ENCODE data around the gene TNFRSF14.
A peak's percentile ranks its signal among the peaks of the same experiment; 100 is the strongest.
"Not testable (repeated sequence)": the region's sequence is repeated elsewhere in the genome, so short reads cannot be mapped to it uniquely, and the experiment has no call there.

Gene TNFRSF14

DNA sequence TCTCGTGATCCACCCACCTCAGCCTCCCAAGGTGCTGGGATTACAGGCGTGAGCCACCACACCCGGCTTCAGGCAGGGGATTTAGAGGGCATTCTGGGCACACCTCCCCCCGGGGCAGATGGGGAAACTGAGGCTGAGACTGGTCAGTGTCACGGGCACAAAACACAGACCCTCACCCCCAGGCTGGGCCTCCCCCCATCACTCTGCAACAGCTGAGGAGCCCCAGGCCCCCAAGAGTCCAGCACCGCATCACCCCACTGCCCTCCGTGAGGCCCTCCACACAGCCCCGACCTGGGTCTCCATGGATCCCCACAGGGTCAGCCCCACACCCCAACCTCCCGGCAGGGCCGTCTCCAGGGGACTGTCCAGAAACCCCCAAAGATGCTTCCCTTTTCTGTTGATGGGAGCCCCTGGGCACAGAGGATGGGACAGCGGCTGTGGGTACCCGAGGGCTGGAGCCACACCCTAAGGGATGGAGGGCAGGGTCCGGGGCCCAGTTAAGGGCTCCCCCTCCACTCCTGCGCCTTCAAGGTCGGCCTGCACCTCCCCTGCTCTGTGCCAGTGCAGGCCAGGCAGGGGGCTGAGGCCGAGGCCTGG is 11.0 kb downstream of the TNFRSF14 start:
- Histone ChIP-seq H3K4me3 (ENCODE audit: low read depth in 1 of 2, low read length in 2 of 2) (no peak overlapping the region), H3K27me3 (ENCODE audit: control insufficient read depth in 1 of 2, insufficient read depth in 2 of 2, low read length in 2 of 2) (no peaks in the 10 kb centered on the region), H3K9me3 (ENCODE audit: control insufficient read depth in 1 of 2, low read length in 2 of 2) (no peaks in the 10 kb centered on the region), H3K27ac (ENCODE audit: low read depth, low read length) (no peak overlapping the region), H3K9ac (ENCODE audit: low read depth in 1 of 2, low read length in 2 of 2) (no peak overlapping the region), H3K4me1 (ENCODE audit: control insufficient read depth in 1 of 2, insufficient read depth in 2 of 2, low read length in 2 of 2) (peaks cover 8 to 10% of the 10 kb centered on the region in 2 donors), H3K36me3 (ENCODE audit: control insufficient read depth in 1 of 2, insufficient read depth in 2 of 2, low read length in 2 of 2) (peaks cover 7 to 10% of the 10 kb centered on the region in 2 donors)

DNA sequence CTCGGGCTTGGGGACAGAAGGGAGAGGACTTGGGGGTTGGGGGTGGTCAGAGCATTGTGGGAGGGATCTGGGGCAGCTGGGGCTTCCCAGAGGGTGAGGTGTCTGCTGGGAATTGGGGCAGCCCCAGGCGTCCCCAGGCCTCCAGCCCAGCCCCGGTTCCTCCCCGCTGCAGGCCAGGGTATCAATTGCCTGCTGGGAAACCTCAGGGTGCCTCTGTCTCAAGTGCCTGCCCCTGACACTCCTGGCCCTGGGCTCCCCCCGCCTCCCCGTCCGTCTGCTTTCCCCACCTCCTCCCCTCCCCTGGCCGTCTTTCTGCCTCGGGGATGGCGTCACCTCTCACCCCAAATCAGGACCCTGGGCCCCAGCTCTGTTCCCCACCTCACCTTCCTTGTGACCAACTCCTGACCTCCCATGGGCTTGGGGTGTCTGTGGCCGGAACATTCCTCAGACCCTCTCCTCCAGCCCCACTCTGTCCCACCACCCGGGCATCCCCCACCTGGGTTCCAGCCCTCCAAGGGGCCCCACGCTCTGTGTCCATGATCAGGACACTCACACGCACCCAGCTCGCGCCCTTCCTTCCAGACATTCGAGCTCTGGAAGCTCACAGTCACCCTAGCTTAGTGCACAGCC is 12.1 kb downstream of the TNFRSF14 start:
- H3K9ac ChIP-seq (ENCODE audit: low read depth in 1 of 2, low read length in 2 of 2); H3K4me1 ChIP-seq (ENCODE audit: control insufficient read depth in 1 of 2, insufficient read depth in 2 of 2, low read length in 2 of 2); H3K9me3 ChIP-seq (ENCODE audit: control insufficient read depth in 1 of 2, low read length in 2 of 2); H3K27me3 ChIP-seq (ENCODE audit: control insufficient read depth in 1 of 2, insufficient read depth in 2 of 2, low read length in 2 of 2); H3K27ac ChIP-seq (ENCODE audit: low read depth, low read length); H3K4me3 ChIP-seq (ENCODE audit: low read depth in 1 of 2, low read length in 2 of 2); H3K36me3 ChIP-seq (ENCODE audit: control insufficient read depth in 1 of 2, insufficient read depth in 2 of 2, low read length in 2 of 2): not testable (repeated sequence)

DNA sequence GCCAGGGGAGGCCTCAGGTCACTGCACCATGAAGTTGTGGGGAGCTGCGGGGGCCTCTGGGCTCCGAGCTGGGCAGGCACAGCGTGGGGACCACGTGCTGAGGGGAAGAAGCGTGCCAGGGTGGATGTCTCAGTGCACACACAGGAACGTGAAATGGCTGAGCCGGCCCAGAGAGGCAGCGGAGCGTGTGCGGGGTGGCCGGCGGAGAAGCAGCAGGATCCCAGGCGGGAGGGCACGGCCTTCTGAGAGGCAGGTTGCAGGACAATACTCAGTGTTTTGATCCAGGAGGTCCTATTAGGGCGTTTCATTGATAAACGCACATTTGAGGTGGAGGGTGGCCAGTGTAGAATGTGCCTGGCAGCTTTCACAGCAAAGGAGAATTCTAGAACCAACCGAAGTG is 12.9 kb downstream of the TNFRSF14 start:
- no peaks in the 10 kb centered on the region for H3K36me3 ChIP-seq (ENCODE audit: control insufficient read depth in 1 of 2, insufficient read depth in 2 of 2, low read length in 2 of 2)
- peaks cover 7 to 9% of the 10 kb centered on the region in 2 donors for H3K9me3 ChIP-seq (ENCODE audit: control insufficient read depth in 1 of 2, low read length in 2 of 2)
- no peak overlapping the region for H3K4me3 ChIP-seq (ENCODE audit: low read depth in 1 of 2, low read length in 2 of 2)
- H3K27ac ChIP-seq (ENCODE audit: low read depth, low read length): no peak overlapping the region
- H3K27me3 ChIP-seq (ENCODE audit: control insufficient read depth in 1 of 2, insufficient read depth in 2 of 2, low read length in 2 of 2): no peaks in the 10 kb centered on the region
- peaks cover 8 to 10% of the 10 kb centered on the region in 2 donors for H3K4me1 ChIP-seq (ENCODE audit: control insufficient read depth in 1 of 2, insufficient read depth in 2 of 2, low read length in 2 of 2)
- H3K9ac ChIP-seq (ENCODE audit: low read depth in 1 of 2, low read length in 2 of 2): no peak overlapping the region

DNA sequence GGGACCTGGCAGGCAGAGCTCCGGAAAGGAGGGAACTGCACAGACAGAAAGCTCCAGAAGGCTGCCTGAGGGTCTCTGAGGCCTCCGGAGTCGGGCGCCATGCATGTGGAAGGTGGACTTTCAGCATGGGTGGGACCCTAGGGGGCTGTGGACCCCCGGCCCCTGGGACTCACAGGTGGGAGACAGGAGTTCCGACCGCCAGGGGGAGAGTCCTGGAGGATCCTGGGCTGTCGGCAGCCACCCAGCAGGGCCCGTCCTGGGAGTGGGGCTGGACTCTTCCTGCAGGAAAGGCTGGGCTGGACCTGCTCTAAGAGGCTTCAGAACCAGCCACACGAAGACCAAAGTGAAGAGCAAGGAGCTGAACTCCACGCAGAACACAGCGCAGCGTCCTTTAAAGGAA is 13.5 kb downstream of the TNFRSF14 start:
- not testable (repeated sequence) for H3K9ac ChIP-seq (ENCODE audit: low read depth in 1 of 2, low read length in 2 of 2); H3K9me3 ChIP-seq (ENCODE audit: control insufficient read depth in 1 of 2, low read length in 2 of 2); H3K4me1 ChIP-seq (ENCODE audit: control insufficient read depth in 1 of 2, insufficient read depth in 2 of 2, low read length in 2 of 2); H3K27ac ChIP-seq (ENCODE audit: low read depth, low read length); H3K27me3 ChIP-seq (ENCODE audit: control insufficient read depth in 1 of 2, insufficient read depth in 2 of 2, low read length in 2 of 2); H3K36me3 ChIP-seq (ENCODE audit: control insufficient read depth in 1 of 2, insufficient read depth in 2 of 2, low read length in 2 of 2); H3K4me3 ChIP-seq (ENCODE audit: low read depth in 1 of 2, low read length in 2 of 2)

DNA sequence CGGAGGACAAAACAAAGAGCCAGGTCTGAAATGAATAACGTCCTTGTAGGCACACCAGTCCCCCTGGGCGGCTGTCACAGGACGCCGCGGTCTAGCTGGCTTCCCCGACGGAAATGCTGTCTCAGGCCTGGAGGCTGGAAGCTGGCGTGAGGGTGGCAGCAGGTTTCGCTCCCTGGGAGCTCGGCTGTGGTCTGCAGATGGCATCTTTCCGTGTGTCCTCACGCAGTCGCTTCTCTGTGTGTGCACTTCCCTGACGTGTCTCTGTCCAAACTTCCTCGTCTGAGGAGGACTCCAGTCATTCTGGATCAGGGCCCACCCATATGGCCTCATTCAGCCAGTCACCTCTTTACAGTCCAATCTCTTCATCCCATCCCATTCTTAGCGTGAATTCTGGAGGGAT is 14.2 kb downstream of the TNFRSF14 start:
- Histone ChIP-seq H3K9me3 (ENCODE audit: control insufficient read depth in 1 of 2, low read length in 2 of 2) (peaks cover 7 to 9% of the 10 kb centered on the region in 2 donors), H3K36me3 (ENCODE audit: control insufficient read depth in 1 of 2, insufficient read depth in 2 of 2, low read length in 2 of 2) (no peaks in the 10 kb centered on the region), H3K4me3 (ENCODE audit: low read depth in 1 of 2, low read length in 2 of 2) (no peak overlapping the region), H3K9ac (ENCODE audit: low read depth in 1 of 2, low read length in 2 of 2) (no peak overlapping the region), H3K27ac (ENCODE audit: low read depth, low read length) (no peak overlapping the region), H3K27me3 (ENCODE audit: control insufficient read depth in 1 of 2, insufficient read depth in 2 of 2, low read length in 2 of 2) (no peaks in the 10 kb centered on the region), H3K4me1 (ENCODE audit: control insufficient read depth in 1 of 2, insufficient read depth in 2 of 2, low read length in 2 of 2) (peaks cover 3 to 5% of the 10 kb centered on the region in 2 donors)

DNA sequence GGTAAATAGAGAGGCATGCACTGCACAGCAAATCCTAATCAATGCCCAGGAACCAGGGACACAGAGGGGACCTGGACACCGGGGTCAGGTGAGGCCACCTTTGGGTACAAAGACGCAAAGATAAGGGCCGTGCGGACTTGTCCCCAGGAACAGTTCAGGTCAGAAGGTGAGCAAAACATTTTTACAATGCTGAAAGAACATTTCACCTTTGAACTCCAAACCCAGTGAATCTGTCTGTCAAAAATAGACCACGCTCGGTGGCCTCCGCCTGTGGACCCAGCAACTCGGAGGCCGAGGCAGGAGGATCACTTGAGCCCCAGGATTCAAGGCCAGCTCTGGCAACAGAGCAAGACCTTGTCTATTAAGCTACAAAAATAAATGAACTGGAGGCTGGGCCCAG is 15.2 kb downstream of the TNFRSF14 start:
- H3K9me3 ChIP-seq (ENCODE audit: control insufficient read depth in 1 of 2, low read length in 2 of 2): peaks cover 7 to 9% of the 10 kb centered on the region in 2 donors
- H3K36me3 ChIP-seq (ENCODE audit: control insufficient read depth in 1 of 2, insufficient read depth in 2 of 2, low read length in 2 of 2): no peaks in the 10 kb centered on the region
- no peak overlapping the region for H3K4me3 ChIP-seq (ENCODE audit: low read depth in 1 of 2, low read length in 2 of 2)
- H3K27me3 ChIP-seq (ENCODE audit: control insufficient read depth in 1 of 2, insufficient read depth in 2 of 2, low read length in 2 of 2): no peaks in the 10 kb centered on the region
- no peak overlapping the region for H3K9ac ChIP-seq (ENCODE audit: low read depth in 1 of 2, low read length in 2 of 2)
- H3K4me1 ChIP-seq (ENCODE audit: control insufficient read depth in 1 of 2, insufficient read depth in 2 of 2, low read length in 2 of 2): peaks cover 11 to 13% of the 10 kb centered on the region in 2 donors
- H3K27ac ChIP-seq (ENCODE audit: low read depth, low read length): no peak overlapping the region

DNA sequence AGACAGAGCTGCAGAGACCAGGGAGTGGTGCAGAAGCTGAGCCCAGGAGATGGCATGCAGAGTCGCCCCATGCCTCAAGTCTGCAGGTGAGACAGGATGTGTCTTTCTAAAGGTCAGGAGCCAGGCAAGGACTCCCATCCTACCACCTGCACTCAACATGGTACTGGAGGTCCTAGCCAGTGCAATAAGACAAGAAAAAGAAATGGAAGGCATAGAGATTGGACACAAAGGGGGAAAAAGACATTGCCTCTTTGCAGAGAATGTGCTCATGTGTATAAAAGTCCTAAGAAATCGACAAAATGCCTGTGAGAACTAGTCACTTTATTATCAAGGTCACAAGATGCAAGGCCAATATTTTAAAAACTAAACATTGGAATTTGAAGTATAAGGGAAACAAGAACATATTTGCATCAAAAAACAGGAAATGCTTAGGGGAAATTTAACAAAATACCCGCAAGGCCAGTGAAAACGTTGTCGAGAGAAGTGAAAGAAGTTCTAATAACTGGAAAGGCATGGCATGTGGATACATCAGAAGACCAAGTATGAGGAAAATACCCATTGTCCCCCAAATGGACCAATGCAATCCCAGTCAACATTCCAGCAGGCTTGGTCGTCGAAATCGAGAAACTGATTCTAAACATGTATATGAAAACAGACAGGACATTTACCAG is 17.2 kb downstream of the TNFRSF14 start:
- H3K27ac ChIP-seq (ENCODE audit: low read depth, low read length): no peak overlapping the region
- H3K27me3 ChIP-seq (ENCODE audit: control insufficient read depth in 1 of 2, insufficient read depth in 2 of 2, low read length in 2 of 2): no peaks in the 10 kb centered on the region
- peaks cover 22 to 29% of the 10 kb centered on the region in 2 donors for H3K4me1 ChIP-seq (ENCODE audit: control insufficient read depth in 1 of 2, insufficient read depth in 2 of 2, low read length in 2 of 2)
- H3K36me3 ChIP-seq (ENCODE audit: control insufficient read depth in 1 of 2, insufficient read depth in 2 of 2, low read length in 2 of 2): no peaks in the 10 kb centered on the region
- no peak overlapping the region for H3K9ac ChIP-seq (ENCODE audit: low read depth in 1 of 2, low read length in 2 of 2)
- peaks cover 7 to 9% of the 10 kb centered on the region in 2 donors for H3K9me3 ChIP-seq (ENCODE audit: control insufficient read depth in 1 of 2, low read length in 2 of 2)
- H3K4me3 ChIP-seq (ENCODE audit: low read depth in 1 of 2, low read length in 2 of 2): no peak overlapping the region

DNA sequence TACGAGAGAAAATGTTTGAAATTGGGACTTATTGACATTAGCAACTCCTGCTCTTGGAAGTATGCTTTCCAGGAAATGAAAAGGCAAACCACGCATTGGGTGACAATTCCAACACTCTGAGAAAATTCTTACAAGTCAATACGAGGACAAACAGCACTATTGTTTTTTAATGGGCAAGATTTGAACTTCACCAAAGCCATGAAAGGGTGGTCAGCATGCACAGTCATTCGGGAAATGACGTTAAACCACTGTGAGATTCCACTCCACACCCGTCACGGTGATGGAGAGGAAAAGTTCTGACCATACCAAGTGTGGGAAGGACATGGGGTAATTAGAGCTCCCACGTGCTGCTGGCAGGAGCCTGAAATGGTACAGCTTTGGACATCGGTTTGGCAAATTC is 18.2 kb downstream of the TNFRSF14 start:
- H3K27ac ChIP-seq (ENCODE audit: low read depth, low read length): no peak overlapping the region
- peaks cover 7 to 9% of the 10 kb centered on the region in 2 donors for H3K9me3 ChIP-seq (ENCODE audit: control insufficient read depth in 1 of 2, low read length in 2 of 2)
- no peak overlapping the region for H3K9ac ChIP-seq (ENCODE audit: low read depth in 1 of 2, low read length in 2 of 2)
- no peaks in the 10 kb centered on the region for H3K36me3 ChIP-seq (ENCODE audit: control insufficient read depth in 1 of 2, insufficient read depth in 2 of 2, low read length in 2 of 2)
- peaks cover 28 to 35% of the 10 kb centered on the region in 2 donors for H3K4me1 ChIP-seq (ENCODE audit: control insufficient read depth in 1 of 2, insufficient read depth in 2 of 2, low read length in 2 of 2)
- H3K27me3 ChIP-seq (ENCODE audit: control insufficient read depth in 1 of 2, insufficient read depth in 2 of 2, low read length in 2 of 2): no peaks in the 10 kb centered on the region
- no peak overlapping the region for H3K4me3 ChIP-seq (ENCODE audit: low read depth in 1 of 2, low read length in 2 of 2)

DNA sequence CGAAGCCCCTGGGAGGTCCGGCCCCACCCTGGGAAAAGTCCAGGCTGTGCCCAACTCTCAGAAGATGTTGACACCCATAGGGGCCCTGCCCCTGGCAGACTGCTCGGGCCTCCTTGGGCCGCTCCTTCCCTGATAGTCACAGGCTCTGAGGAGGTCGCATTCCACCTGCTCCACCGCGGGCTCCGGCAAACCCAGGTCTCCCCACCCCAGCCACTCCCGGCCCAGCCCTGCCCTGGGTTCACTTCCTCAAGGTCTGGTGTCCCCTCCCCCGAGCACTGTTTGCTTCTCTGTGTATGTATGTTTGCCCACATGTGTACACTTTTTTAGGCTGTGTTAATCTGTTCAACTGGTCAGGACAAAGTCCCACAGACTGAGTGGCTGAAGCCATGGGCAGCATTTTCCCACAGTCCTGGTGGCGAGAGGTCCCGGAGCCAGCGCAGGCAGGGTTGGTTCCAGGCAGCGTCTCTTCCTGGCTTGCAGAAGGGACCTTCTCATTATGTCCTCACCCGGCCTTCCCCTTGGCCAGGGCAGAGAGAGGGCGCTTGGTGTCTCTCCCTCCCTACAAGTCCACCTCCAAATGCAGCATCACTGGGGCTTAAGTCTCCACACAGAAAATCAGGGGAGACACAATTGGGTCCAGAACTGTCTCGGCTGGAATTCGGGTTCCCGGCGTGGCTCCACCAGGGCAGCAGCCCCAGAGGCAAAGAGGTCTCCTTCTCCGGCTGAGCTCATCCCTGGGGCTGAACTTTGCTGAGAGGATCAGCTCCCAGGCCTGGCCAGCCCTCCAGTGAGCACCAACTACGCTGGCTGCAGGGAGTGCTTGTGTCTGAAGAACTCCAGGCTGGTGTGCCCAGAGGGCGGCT is 19.9 kb downstream of the TNFRSF14 start:
- H3K4me1 ChIP-seq (ENCODE audit: control insufficient read depth in 1 of 2, insufficient read depth in 2 of 2, low read length in 2 of 2): peaks cover 31 to 35% of the 10 kb centered on the region in 2 donors
- peak overlapping the region; percentile 51 to 60 for H3K4me3 ChIP-seq (ENCODE audit: low read depth in 1 of 2, low read length in 2 of 2)
- peak overlapping the region; percentile 46 to 64 for H3K9ac ChIP-seq (ENCODE audit: low read depth in 1 of 2, low read length in 2 of 2)
- peak overlapping the region; percentile 78 for H3K27ac ChIP-seq (ENCODE audit: low read depth, low read length)
- no peaks in the 10 kb centered on the region for H3K27me3 ChIP-seq (ENCODE audit: control insufficient read depth in 1 of 2, insufficient read depth in 2 of 2, low read length in 2 of 2)
- peaks cover 7 to 9% of the 10 kb centered on the region in 2 donors for H3K9me3 ChIP-seq (ENCODE audit: control insufficient read depth in 1 of 2, low read length in 2 of 2)
- no peaks in the 10 kb centered on the region for H3K36me3 ChIP-seq (ENCODE audit: control insufficient read depth in 1 of 2, insufficient read depth in 2 of 2, low read length in 2 of 2)

Data from duodenal mucosa (tissue), 2 donors.